GM21717 (cell line): ENCODE results near the gene ACTN4.

Experiments
- ATAC-seq: cut with Tn5 transposase; IDR thresholded peaks from one replicate; pipeline ENCODE4 v1.9.1; 2021; ENCODE audit warnings: mild to moderate bottlenecking, moderate library complexity; ENCODE audit not compliant: unreplicated experiment

Gene ACTN4

GRCh38 chr19:38693380-38694223 is 46.2 kb downstream of the ACTN4 start:
- no peak for ATAC-seq

- ATAC-seq = no peak
Measured at GRCh38 chr19:38695317-38695683, 47.9 kb downstream of the ACTN4 start.

GRCh38 chr19:38695832-38696728 is 48.6 kb downstream of the ACTN4 start:
- ATAC-seq = no peak

GRCh38 chr19:38696729-38697055 is 49.2 kb downstream of the ACTN4 start:
- no peak for ATAC-seq

- no peak for ATAC-seq
Measured at GRCh38 chr19:38697197-38697596, 49.7 kb downstream of the ACTN4 start.

- no peak for ATAC-seq
Measured at GRCh38 chr19:38697641-38698071, 50.2 kb downstream of the ACTN4 start.

GRCh38 chr19:38698225-38699026 is 51.0 kb downstream of the ACTN4 start:
- no peak for ATAC-seq

GRCh38 chr19:38699027-38699346 is 51.5 kb downstream of the ACTN4 start:
- no peak for ATAC-seq

GRCh38 chr19:38699647-38700349 is 52.3 kb downstream of the ACTN4 start:
- ATAC-seq = no peak

- ATAC-seq = no peak
Measured at GRCh38 chr19:38700350-38700901, 53.0 kb downstream of the ACTN4 start.

- ATAC-seq = no peak
Measured at GRCh38 chr19:38700902-38701454, 53.5 kb downstream of the ACTN4 start.

- no peak for ATAC-seq
Measured at GRCh38 chr19:38701455-38702063, 54.1 kb downstream of the ACTN4 start.

GRCh38 chr19:38702278-38702677 is 54.8 kb downstream of the ACTN4 start:
- ATAC-seq = no peak

GRCh38 chr19:38703509-38703908 is 56.1 kb downstream of the ACTN4 start:
- ATAC-seq = no peak

- no peak for ATAC-seq
Measured at GRCh38 chr19:38704488-38705026, 57.1 kb downstream of the ACTN4 start.

- no peak for ATAC-seq
Measured at GRCh38 chr19:38705197-38706019, 58.0 kb downstream of the ACTN4 start.

- no peak for ATAC-seq
Measured at GRCh38 chr19:38706792-38707511, 59.5 kb downstream of the ACTN4 start.
